DND-41 (cell line): Measurements from ENCODE around the gene GLS.

Experiments
- ATAC-seq: fragments of 200-7000 bp; cut with Tn5 transposase; 3 replicates; pipeline ENCODE4 v1.9.1; 2021; ENCODE audit warnings: low read depth; ENCODE audit not compliant: insufficient read depth
- DNase-seq: peaks from one replicate; pipeline ENCODE4 v3.0.0-alpha.2; 2020
- H2AFZ ChIP-seq: 2 replicates; pipeline ENCODE4 v1.6.0; 2012; ENCODE audit warnings: low read depth, low read length
- H3K27ac ChIP-seq: 2 replicates; pipeline ENCODE4 v1.5.1; 2012; ENCODE audit warnings: low read length, inconsistent platforms
- H3K27me3 ChIP-seq: fragments of 200-600 bp; sonication (generic); 2 replicates; pipeline ENCODE4 v1.6.0; 2012; ENCODE audit warnings: low read length, mild to moderate bottlenecking, inconsistent platforms; ENCODE audit not compliant: insufficient read depth, poor library complexity
- H3K36me3 ChIP-seq: 2 replicates; pipeline ENCODE4 v1.5.1; 2012; ENCODE audit warnings: low read length, inconsistent platforms; ENCODE audit not compliant: insufficient read depth
- H3K4me1 ChIP-seq: 2 replicates; pipeline ENCODE4 v1.5.1; 2012; ENCODE audit warnings: mild to moderate bottlenecking, low read length; ENCODE audit not compliant: insufficient read depth
- H3K4me2 ChIP-seq: 2 replicates; pipeline ENCODE4 v1.6.0; 2012; ENCODE audit warnings: mild to moderate bottlenecking, moderate library complexity, low read length, inconsistent platforms; ENCODE audit not compliant: insufficient read depth
- H3K4me3 ChIP-seq, 2 experiments: fragments of 200-600 bp in 1 of 2; shearing (Covaris generic) in 1 of 2; 2 replicates each; pipeline ENCODE4 v1.5.1; 2012 to 2016; ENCODE audit warnings: inconsistent platforms in 2 of 2, low read length in 2 of 2, mild to moderate bottlenecking in 2 of 2, low read depth in 1 of 2, moderate library complexity in 1 of 2
- H3K79me2 ChIP-seq: 2 replicates; pipeline ENCODE4 v1.6.0; 2012; ENCODE audit warnings: low read length, inconsistent platforms; ENCODE audit not compliant: insufficient read depth
- H3K9ac ChIP-seq: 2 replicates; pipeline ENCODE4 v1.6.0; 2012; ENCODE audit warnings: low read depth, mild to moderate bottlenecking, inconsistent platforms, low read length, moderate library complexity
- H3K9me3 ChIP-seq: 2 replicates; pipeline ENCODE4 v1.5.1; 2012; ENCODE audit warnings: low read length, moderate library complexity, mild to moderate bottlenecking, inconsistent platforms; ENCODE audit not compliant: insufficient read depth, severe bottlenecking
- H4K20me1 ChIP-seq: 2 replicates; pipeline ENCODE4 v1.6.0; 2012; ENCODE audit warnings: low read length; ENCODE audit not compliant: insufficient read depth
- CTCF ChIP-seq: IDR thresholded peaks from 2 replicates; pipeline ENCODE4 v1.5.1; 2012; ENCODE audit warnings: borderline replicate concordance, low read length, moderate library complexity, mild to moderate bottlenecking; ENCODE audit not compliant: poor library complexity, severe bottlenecking; ENCODE audit errors: extremely low read depth
- EZH2 ChIP-seq: IDR thresholded peaks from 3 replicates; pipeline ENCODE4 v1.6.1; 2012; ENCODE audit warnings: borderline replicate concordance, low read depth, mild to moderate bottlenecking, moderate library complexity, low read length, inconsistent platforms; ENCODE audit not compliant: severe bottlenecking

The GLS gene

GRCh38 chr2:190963088-190963487 lies 82.5 kb downstream of the GLS start:
- DNase-seq (no peak), ATAC-seq (no peak)
- Histone ChIP-seq H3K9ac (no peak overlapping the region), H3K4me3 (no peak overlapping the region), H3K4me2 (no peak overlapping the region), H4K20me1 (no peaks in the 10 kb centered on the region), H2AFZ (no peak overlapping the region), H3K4me1 (no peaks in the 10 kb centered on the region), H3K27me3 (no peaks in the 10 kb centered on the region), H3K27ac (no peak overlapping the region), H3K79me2 (no peaks in the 10 kb centered on the region), H3K36me3 (peaks cover 57% of the 10 kb centered on the region), H3K9me3 (no peaks in the 10 kb centered on the region)
- TF ChIP-seq EZH2, result no peak

GRCh38 chr2:190964170-190964795 lies 83.7 kb downstream of the GLS start:
- no peak overlapping the region for H2AFZ ChIP-seq
- ATAC-seq, result peak; percentile 73; the same call in 2 of the 3 replicates

GRCh38 chr2:190965580-190966222 lies 85.1 kb downstream of the GLS start:
- H3K4me2 ChIP-seq, result no peak overlapping the region
- no peaks in the 10 kb centered on the region for H3K9me3 ChIP-seq
- H2AFZ ChIP-seq, result no peak overlapping the region
- no peaks in the 10 kb centered on the region for H3K4me1 ChIP-seq
- no peaks in the 10 kb centered on the region for H3K79me2 ChIP-seq
- H3K9ac ChIP-seq, result no peak overlapping the region
- H4K20me1 ChIP-seq, result no peaks in the 10 kb centered on the region
- no peak overlapping the region for H3K27ac ChIP-seq
- TF ChIP-seq CTCF, result no peak
- no peak for TF ChIP-seq EZH2
- peaks cover 81% of the 10 kb centered on the region for H3K36me3 ChIP-seq
- H3K27me3 ChIP-seq, result no peaks in the 10 kb centered on the region
- ATAC-seq (no peak), DNase-seq (no peak)
- H3K4me3 ChIP-seq, result no peak overlapping the region

More at GRCh38 chr2:190964170-190964795, 83.7 kb downstream of the GLS start:
- no peak overlapping the region for H3K27ac ChIP-seq
- no peaks in the 10 kb centered on the region for H3K4me1 ChIP-seq
- peak; percentile 19 for DNase-seq
- H3K79me2 ChIP-seq, result no peaks in the 10 kb centered on the region
- no peaks in the 10 kb centered on the region for H4K20me1 ChIP-seq
- H3K36me3 ChIP-seq, result peaks cover 67% of the 10 kb centered on the region
- no peak overlapping the region for H3K4me2 ChIP-seq
- TF ChIP-seq CTCF, result no peak
- no peak for TF ChIP-seq EZH2
- H3K4me3 ChIP-seq, result no peak overlapping the region
- no peaks in the 10 kb centered on the region for H3K27me3 ChIP-seq
- no peaks in the 10 kb centered on the region for H3K9me3 ChIP-seq
- H3K9ac ChIP-seq, result no peak overlapping the region

- H3K9ac ChIP-seq, result no peak overlapping the region
- H4K20me1 ChIP-seq, result no peaks in the 10 kb centered on the region
- no peaks in the 10 kb centered on the region for H3K27me3 ChIP-seq
- no peaks in the 10 kb centered on the region for H3K79me2 ChIP-seq
- DNase-seq (no peak), ATAC-seq (no peak)
- H3K4me1 ChIP-seq, result no peaks in the 10 kb centered on the region
- H3K27ac ChIP-seq, result no peak overlapping the region
- TF ChIP-seq EZH2 (no peak), CTCF (no peak)
- peaks cover 88% of the 10 kb centered on the region for H3K36me3 ChIP-seq
- no peak overlapping the region for H2AFZ ChIP-seq
- no peaks in the 10 kb centered on the region for H3K9me3 ChIP-seq
- H3K4me2 ChIP-seq, result no peak overlapping the region
- no peak overlapping the region for H3K4me3 ChIP-seq
Measured at GRCh38 chr2:190968522-190968921, 87.9 kb downstream of the GLS start.
